GM12878 (cell line): Measurements from ENCODE around the gene LTB. TPM values are rescaled to one million over a fixed set of nuclear protein-coding genes. Genes with fewer than 3 reads are reported as not detected.

Source experiments
- ATAC-seq: fragments of 200-7000 bp; cut with Tn5 transposase; 3 replicates; pipeline ENCODE4 v1.9.1; 2020; ENCODE audit warnings: mild to moderate bottlenecking, moderate library complexity
- BruUV-seq: library from RNA; stranded (reverse); fragments of 400-500 nt; replicated peaks from 2 replicates; lab custom pipeline; 2021; lab: Mats Ljungman, UMichigan
- CTCF ChIA-PET: fragments of 300-600 bp; sonication (Branson Sonifier 250); formaldehyde crosslinking; extraction: SDS; loops from one replicate; lab custom pipeline; 2021; ENCODE audit warnings: inconsistent platforms; lab: Yijun Ruan, JAX
- POLR2A ChIA-PET: fragments of 350-600 bp; formaldehyde crosslinking; extraction: SDS; loops from one replicate; lab custom pipeline; 2021; ENCODE audit warnings: inconsistent platforms; lab: Charles Lee
- RAD21 ChIA-PET: fragments of 300-600 bp; sonication (Branson Sonifier 250); formaldehyde crosslinking; loops from one replicate; lab custom pipeline; 2023; ENCODE audit warnings: antibody characterized with exemption; ENCODE audit not compliant: unreplicated experiment; lab: Charles Lee
- SMC1A ChIA-PET: fragments of 300-600 bp; sonication (Branson Sonifier 250); formaldehyde crosslinking; loops from one replicate; lab custom pipeline; 2023; ENCODE audit not compliant: unreplicated experiment, uncharacterized antibody; lab: Charles Lee
- DNase-seq: peaks from one replicate; pipeline ENCODE4 v3.0.0-alpha.2; 2011; ENCODE audit warnings: low read depth, low spot score
- FAIRE-seq: peaks from 3 replicates; lab custom pipeline; 2011; peaks lifted over from hg19 to GRCh38; lab: Jason Lieb, UNC
- H2AFZ ChIP-seq: 2 replicates; pipeline ENCODE4 v1.6.0; 2011; ENCODE audit warnings: low read depth, low read length, control low read depth; ENCODE audit not compliant: control insufficient read depth
- H3K27ac ChIP-seq: 2 replicates; pipeline ENCODE4 v1.5.1; 2011; ENCODE audit warnings: control low read depth; ENCODE audit not compliant: control insufficient read depth, insufficient read depth
- H3K27me3 ChIP-seq, 2 experiments: replicated peaks in 1 of 2; 2 replicates each; pipeline versions ENCODE4 v1.6.0 to v1.6.1; 2011; ENCODE audit warnings: low read length in 1 of 2; ENCODE audit not compliant: control insufficient read depth in 2 of 2, insufficient read depth in 2 of 2
- H3K36me3 ChIP-seq, 2 experiments: 2 replicates each; pipeline ENCODE4 v1.5.1; 2011; ENCODE audit warnings: low read length in 1 of 2; ENCODE audit not compliant: control insufficient read depth in 2 of 2, insufficient read depth in 2 of 2
- H3K4me1 ChIP-seq: 2 replicates; pipeline ENCODE4 v1.6.1; 2011; ENCODE audit warnings: mild to moderate bottlenecking, low read length, moderate library complexity, mixed read lengths; ENCODE audit not compliant: control insufficient read depth, insufficient read depth
- H3K4me2 ChIP-seq: 2 replicates; pipeline ENCODE4 v1.6.0; 2011; ENCODE audit warnings: control low read depth; ENCODE audit not compliant: control insufficient read depth, insufficient read depth
- H3K4me3 ChIP-seq: fragments of 200-600 bp; sonication (generic); 2 replicates; pipeline ENCODE4 v1.5.1; 2016
- H3K79me2 ChIP-seq: 2 replicates; pipeline ENCODE4 v1.6.0; 2011; ENCODE audit warnings: low read length; ENCODE audit not compliant: control insufficient read depth, insufficient read depth
- H3K9ac ChIP-seq: 2 replicates; pipeline ENCODE4 v1.8.0; 2011; ENCODE audit warnings: low read length, control low read depth, mixed read lengths; ENCODE audit not compliant: control insufficient read depth, insufficient read depth
- H3K9me3 ChIP-seq: replicated peaks from 3 replicates; pipeline ENCODE4 v1.5.1; 2011; ENCODE audit warnings: mild to moderate bottlenecking, low read length; ENCODE audit not compliant: control insufficient read depth, insufficient read depth
- H4K20me1 ChIP-seq: 2 replicates; pipeline ENCODE4 v1.6.0; 2011; ENCODE audit not compliant: control insufficient read depth, insufficient read depth
- ELK1 ChIP-seq: IDR thresholded peaks from 2 replicates; pipeline ENCODE4 v1.6.1; 2012; ENCODE audit warnings: low read depth, low read length, improper control_type of control experiment
- JUND ChIP-seq: IDR thresholded peaks from 2 replicates; pipeline ENCODE4 v1.6.1; 2012; ENCODE audit warnings: low read depth, mild to moderate bottlenecking, low read length, improper control_type of control experiment, moderate library complexity
- KAT2A ChIP-seq: conservative IDR thresholded peaks from 2 replicates; pipeline ENCODE4 v1.6.1; 2011; ENCODE audit warnings: low read depth, low read length; ENCODE audit not compliant: control insufficient read depth
- MEF2B ChIP-seq: fragments of 450-650 bp; IDR thresholded peaks from 2 replicates; pipeline ENCODE4 v1.6.1; 2018; ENCODE audit warnings: mild to moderate bottlenecking, moderate library complexity; ENCODE audit not compliant: partially characterized antibody, poor library complexity, severe bottlenecking
- NRF1 ChIP-seq: conservative IDR thresholded peaks from 2 replicates; pipeline ENCODE4 v1.6.1; 2011; ENCODE audit warnings: mild to moderate bottlenecking, low read depth, low read length, improper control_type of control experiment
- POLR2A ChIP-seq: IDR thresholded peaks from 2 replicates; pipeline ENCODE4 v1.6.1; 2011; ENCODE audit warnings: low read depth, mild to moderate bottlenecking, low read length
- POLR2AphosphoS5 ChIP-seq: IDR thresholded peaks from 2 replicates; pipeline ENCODE4 v1.6.1; 2011; ENCODE audit warnings: mild to moderate bottlenecking, low read length, inconsistent platforms
- SUZ12 ChIP-seq: fragments of 200-600 bp; sonication (generic); IDR thresholded peaks from one replicate; pipeline ENCODE4 v1.6.1; 2018; ENCODE audit warnings: antibody characterized with exemption, mild to moderate bottlenecking; ENCODE audit not compliant: unreplicated experiment
- TAF1 ChIP-seq: IDR thresholded peaks from 2 replicates; pipeline ENCODE4 v1.6.1; 2011; ENCODE audit warnings: mild to moderate bottlenecking, low read depth, low read length, borderline replicate concordance
- ZBTB11 ChIP-seq: fragments of 450-650 bp; formaldehyde crosslinking; IDR thresholded peaks from 2 replicates; pipeline ENCODE4 v1.5.0; 2022; ENCODE audit warnings: mild to moderate bottlenecking, missing genetic modification characterization
- WGBS: methylation state at CpG from one replicate; pipeline ENCODE4 v1.1.6; 2016; ENCODE audit warnings: low lambda C conversion rate; ENCODE audit not compliant: insufficient replicate concordance, insufficient coverage; ENCODE audit errors: missing lambda C conversion rate; 5-methylcytosine and 5-hydroxymethylcytosine counted together
- in situ Hi-C: fragments of 300-500 bp; cut with MboI; formaldehyde crosslinking; loops from 9 replicates; pipeline ENCODE4 v1.14.3; 2018; ENCODE audit warnings: mixed read lengths
- intact Hi-C: fragments of 100-400 bp; cut with micrococcal nuclease; formaldehyde crosslinking; loops from one replicate; pipeline ENCODE4 v1.14.2; 2022; ENCODE audit not compliant: unreplicated experiment
- polyA plus RNA-seq, 11 experiments: library from polyadenylated mRNA; depleted of rRNA in 4 of 11; unstranded in 6 of 11; stranded (reverse) in 5 of 11; fragments of >200 nt; fragmentation: Nextera tagmentation in 4 of 11; fragmentation: Illumina TruSeq in 1 of 11; extraction: Ambion mirVana in 4 of 11; extraction: Trizol in 1 of 11; gene quantifications; 1 replicate in 1 of 11; 2 replicates in 10 of 11; pipeline versions ENCODE4 v1.2.1 to v1.2.3, GENCODE V29; 2011 to 2016; ENCODE audit warnings: inconsistent platforms in 2 of 11, missing spikeins in 2 of 11, low read depth in 1 of 11
- total RNA-seq, 4 experiments: library from RNA; depleted of rRNA in 3 of 4; stranded (reverse); fragments of >200 nt in 3 of 4; fragmentation: Illumina TruSeq in 1 of 4; extraction: Trizol in 1 of 4; gene quantifications; 2 replicates each; pipeline versions ENCODE4 v1.2.1 to v1.2.3, GENCODE V29; 2013 to 2021
- TF ChIP-seq, protein P1 (sequence below): IDR thresholded peaks from 2 replicates; pipeline ENCODE4 v1.6.1; 2012; ENCODE audit warnings: low read length, inconsistent platforms
- TF ChIP-seq, protein P2 (sequence below): IDR thresholded peaks from 2 replicates; pipeline ENCODE4 v1.6.1; 2012; ENCODE audit warnings: low read depth, low read length, improper control_type of control experiment

LTB gene
- total and polyA plus RNA-seq, 10 of the 15 experiments (the other 5 are each of a cell fraction or from before 2014, with no cell fraction given): 0.71 to 74.3 (median 20.0) TPM

DNA sequence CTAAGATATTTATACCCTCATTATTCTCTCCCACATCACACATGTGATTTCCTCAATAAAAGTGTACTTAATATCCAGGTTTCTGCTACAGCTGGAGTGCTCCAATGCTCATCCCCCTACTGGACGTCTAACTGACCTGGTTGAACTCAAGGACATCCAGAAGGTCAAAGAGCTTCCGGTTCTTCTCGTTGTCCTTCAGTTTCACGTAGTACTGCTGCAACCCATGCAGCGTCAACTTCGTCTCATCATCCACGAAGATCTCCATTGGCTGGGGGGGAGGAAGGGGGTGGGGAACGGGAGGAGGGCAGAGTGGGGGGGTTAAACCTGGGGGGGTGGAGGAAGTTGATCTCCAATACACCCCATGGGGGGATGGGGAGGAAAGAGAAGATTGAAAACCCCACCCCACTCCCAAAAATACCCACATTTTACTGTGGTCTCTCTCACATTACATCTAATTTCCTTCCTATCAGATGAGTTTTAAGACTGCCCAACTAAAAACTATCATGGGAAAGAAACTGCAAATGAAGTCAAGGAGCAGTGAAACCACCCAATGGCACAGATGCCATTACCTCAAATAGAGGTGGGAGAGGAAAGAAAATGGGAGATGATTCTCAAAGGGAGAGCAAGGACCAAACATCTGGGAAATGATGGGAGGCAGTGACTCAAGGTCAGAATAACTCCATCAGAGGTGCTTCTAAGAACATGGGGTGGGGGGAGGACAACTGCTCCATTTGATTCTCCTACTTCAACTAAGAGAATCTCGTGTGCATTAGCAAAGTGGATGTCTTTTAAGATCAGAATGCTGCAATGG is 49.4 kb downstream of the LTB start:
- BruUV-seq: no TSS peak
- Histone ChIP-seq H3K4me3 (no peak overlapping the region), H3K4me1 (no peaks in the 10 kb centered on the region), H3K9ac (no peak overlapping the region), H3K9me3 (no peaks in the 10 kb centered on the region), H2AFZ (no peak overlapping the region), H3K27ac (no peak overlapping the region), H3K27me3 (no peaks in the 10 kb centered on the region), H3K36me3 (peaks cover 36 to 43% of the 10 kb centered on the region in 2 experiments), H4K20me1 (peaks cover 3% of the 10 kb centered on the region), H3K4me2 (no peak overlapping the region), H3K79me2 (peaks cover 34% of the 10 kb centered on the region)
- DNase-seq (no peak), FAIRE-seq (no peak), ATAC-seq (no peak)
- WGBS: 57% methylated on average over 8 of the region's 9 CpGs
- POLR2A ChIA-PET: no interaction called here
- CTCF ChIA-PET: interaction anchor here (1.0 to 1.6 kb wide), 2 partner anchors 9 to 14 kb away, joined by 3 to 4 read pairs; partner anchors contain the start of gene DDX39B
- intact Hi-C loops (no loop called here), in situ Hi-C loops (no loop called here)
- RAD21 ChIA-PET: interaction anchor here (1.2 kb wide), 1 partner anchor 65 kb away, joined by 3 read pairs; no protein-coding TSS in a partner anchor
- TF ChIP-seq MEF2B: no peak
- TF ChIP-seq, protein P1, sequence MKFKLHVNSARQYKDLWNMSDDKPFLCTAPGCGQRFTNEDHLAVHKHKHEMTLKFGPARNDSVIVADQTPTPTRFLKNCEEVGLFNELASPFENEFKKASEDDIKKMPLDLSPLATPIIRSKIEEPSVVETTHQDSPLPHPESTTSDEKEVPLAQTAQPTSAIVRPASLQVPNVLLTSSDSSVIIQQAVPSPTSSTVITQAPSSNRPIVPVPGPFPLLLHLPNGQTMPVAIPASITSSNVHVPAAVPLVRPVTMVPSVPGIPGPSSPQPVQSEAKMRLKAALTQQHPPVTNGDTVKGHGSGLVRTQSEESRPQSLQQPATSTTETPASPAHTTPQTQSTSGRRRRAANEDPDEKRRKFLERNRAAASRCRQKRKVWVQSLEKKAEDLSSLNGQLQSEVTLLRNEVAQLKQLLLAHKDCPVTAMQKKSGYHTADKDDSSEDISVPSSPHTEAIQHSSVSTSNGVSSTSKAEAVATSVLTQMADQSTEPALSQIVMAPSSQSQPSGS: no peak
- no peak for TF ChIP-seq TAF1
- TF ChIP-seq ELK1: no peak
- no peak for TF ChIP-seq KAT2A
- TF ChIP-seq, protein P2, sequence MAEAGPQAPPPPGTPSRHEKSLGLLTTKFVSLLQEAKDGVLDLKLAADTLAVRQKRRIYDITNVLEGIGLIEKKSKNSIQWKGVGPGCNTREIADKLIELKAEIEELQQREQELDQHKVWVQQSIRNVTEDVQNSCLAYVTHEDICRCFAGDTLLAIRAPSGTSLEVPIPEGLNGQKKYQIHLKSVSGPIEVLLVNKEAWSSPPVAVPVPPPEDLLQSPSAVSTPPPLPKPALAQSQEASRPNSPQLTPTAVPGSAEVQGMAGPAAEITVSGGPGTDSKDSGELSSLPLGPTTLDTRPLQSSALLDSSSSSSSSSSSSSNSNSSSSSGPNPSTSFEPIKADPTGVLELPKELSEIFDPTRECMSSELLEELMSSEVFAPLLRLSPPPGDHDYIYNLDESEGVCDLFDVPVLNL: no peak
- no peak for TF ChIP-seq SUZ12
- TF ChIP-seq ZBTB11 (CRISPR knock-in tag): no peak
- no peak for TF ChIP-seq NRF1
- TF ChIP-seq JUND: no peak
- peak; percentile 24; the same call in 1 of the 2 replicates for TF ChIP-seq POLR2A
- 0 out of 2 replicates have a peak, but pooled peaks have one; percentile 7 for TF ChIP-seq POLR2AphosphoS5
- SMC1A ChIA-PET: interaction anchor here (0.6 kb wide), 1 partner anchor 116 kb away, joined by 3 read pairs; no protein-coding TSS in a partner anchor
